Activated T-cell treated with anti-CD3 and anti-CD28 coated beads, Interleukin-2, amount 50 U/mL, for 24 hours (primary cell): ENCODE data around the gene SLC12A6.
A peak's percentile ranks its signal among the peaks of the same experiment; 100 is the strongest.
"Not testable (repeated sequence)": the region's sequence is repeated elsewhere in the genome, so short reads cannot be mapped to it uniquely, and the experiment has no call there.

Source experiments
- DNase-seq: peaks from one replicate; pipeline ENCODE4 v3.0.0-alpha.2; 2020
- H3K27ac Mint-ChIP-seq: 2 replicates; pipeline ENCODE4 v1.8.0; 2020; ENCODE audit warnings: mild to moderate bottlenecking, mixed read lengths
- H3K27me3 Mint-ChIP-seq: 2 replicates; pipeline ENCODE4 v1.8.0; 2020; ENCODE audit warnings: mixed read lengths
- H3K36me3 Mint-ChIP-seq: 2 replicates; pipeline ENCODE4 v1.8.0; 2020; ENCODE audit warnings: low read depth, mixed read lengths
- H3K4me1 Mint-ChIP-seq: 2 replicates; pipeline ENCODE4 v1.8.0; 2020; ENCODE audit warnings: low read depth, mixed read lengths
- H3K4me3 Mint-ChIP-seq: 2 replicates; pipeline ENCODE4 v1.8.0; 2020; ENCODE audit warnings: mild to moderate bottlenecking, moderate library complexity, mixed read lengths
- H3K9me3 Mint-ChIP-seq: 2 replicates; pipeline ENCODE4 v1.8.0; 2020; ENCODE audit warnings: mixed read lengths

Gene SLC12A6

GRCh38 chr15:34364041-34364440, 26.5 kb upstream of the SLC12A6 start:
- Mint-ChIP-seq H3K4me3 (no peak overlapping the region), H3K27ac (peak overlapping the region; percentile 47), H3K9me3 (no peaks in the 10 kb centered on the region), H3K4me1 (peaks cover 25% of the 10 kb centered on the region), H3K36me3 (peaks cover 59% of the 10 kb centered on the region), H3K27me3 (no peaks in the 10 kb centered on the region)
- DNase-seq, result no peak

DNA sequence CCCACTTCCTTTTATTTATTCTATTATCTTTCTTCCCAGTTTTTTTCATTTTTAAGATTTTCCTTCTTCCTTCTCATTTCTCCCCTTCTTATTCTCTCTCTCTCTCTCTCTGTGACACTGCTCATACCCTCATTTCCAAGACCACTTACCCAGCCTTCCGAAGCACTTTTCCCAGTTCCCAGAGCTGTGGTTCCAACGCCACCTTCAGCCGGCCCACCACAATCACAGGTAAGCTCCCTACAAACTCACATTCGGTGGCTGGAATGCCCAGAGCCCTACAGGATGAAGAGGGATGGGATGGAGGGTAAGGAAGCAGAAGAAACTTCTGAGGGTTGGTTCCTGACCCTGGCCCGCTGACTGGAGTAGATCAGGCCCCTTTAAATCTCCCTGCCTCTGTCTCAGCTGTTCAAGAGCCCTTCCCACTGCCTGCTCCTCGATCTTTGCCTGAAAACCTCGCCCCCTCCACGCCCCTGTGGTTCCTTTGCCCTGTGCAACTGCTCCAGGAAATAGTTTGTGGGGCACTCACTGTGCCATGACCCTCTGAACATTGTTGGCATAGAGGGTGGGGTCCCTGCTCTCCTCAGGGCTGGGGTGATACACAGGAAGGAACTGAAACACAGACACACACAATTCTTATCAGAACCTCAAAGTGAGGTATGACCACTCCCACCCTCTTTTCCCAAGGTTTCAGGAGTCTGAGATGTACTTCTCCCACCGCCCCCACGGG, 24.6 kb upstream of the SLC12A6 start:
- Mint-ChIP-seq H3K36me3 (peaks cover 75% of the 10 kb centered on the region), H3K4me3 (no peak overlapping the region), H3K4me1 (peaks cover 16% of the 10 kb centered on the region), H3K9me3 (no peaks in the 10 kb centered on the region), H3K27me3 (no peaks in the 10 kb centered on the region), H3K27ac (peak overlapping the region; percentile 50)
- no peak for DNase-seq

DNA sequence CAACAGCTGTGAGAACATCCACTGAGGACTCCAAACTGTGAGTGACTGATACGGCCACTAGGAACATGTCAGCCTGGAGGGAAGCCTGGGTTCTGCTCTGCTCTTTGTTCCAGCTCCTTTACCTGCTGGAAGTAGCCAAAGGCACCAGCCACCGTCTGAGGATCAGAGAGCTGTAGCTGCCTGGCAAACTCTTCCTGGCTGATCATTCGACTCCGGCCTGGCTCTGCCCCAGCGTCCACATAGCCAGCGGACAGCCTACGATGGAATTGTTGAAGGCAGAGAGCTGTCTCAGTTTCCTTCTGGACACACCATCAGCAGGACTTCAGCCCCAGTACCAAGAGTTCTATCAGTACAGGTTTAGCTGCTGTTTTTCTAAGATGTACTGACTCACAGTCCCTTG, 23.7 kb upstream of the SLC12A6 start:
- Mint-ChIP-seq H3K9me3 (no peaks in the 10 kb centered on the region), H3K27ac (no peak overlapping the region), H3K4me1 (peaks cover 16% of the 10 kb centered on the region), H3K4me3 (no peak overlapping the region), H3K27me3 (no peaks in the 10 kb centered on the region), H3K36me3 (peaks cover 79% of the 10 kb centered on the region)
- DNase-seq, result no peak

DNA sequence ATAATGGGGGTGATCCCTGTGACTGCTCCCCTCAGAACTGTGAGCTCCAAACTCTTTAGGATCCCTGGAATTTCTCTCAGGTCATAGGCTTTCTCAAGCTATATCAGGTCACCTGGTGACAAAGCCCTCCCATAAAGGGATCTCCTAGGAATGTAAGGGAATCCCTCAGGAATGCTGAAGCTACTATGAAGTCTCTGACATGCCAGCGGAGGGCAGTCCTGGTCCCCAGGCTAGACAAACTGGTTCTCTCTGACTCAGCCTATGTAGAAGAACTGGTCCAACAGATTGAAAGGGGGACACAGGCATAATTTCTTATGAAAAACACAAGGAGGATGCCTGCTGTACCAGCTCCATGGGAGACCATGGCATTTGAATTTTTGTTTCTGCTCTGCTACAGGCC, 22.7 kb upstream of the SLC12A6 start:
- H3K27me3 Mint-ChIP-seq, result no peaks in the 10 kb centered on the region
- H3K4me3 Mint-ChIP-seq, result no peak overlapping the region
- H3K9me3 Mint-ChIP-seq, result no peaks in the 10 kb centered on the region
- peaks cover 88% of the 10 kb centered on the region for H3K36me3 Mint-ChIP-seq
- peaks cover 7% of the 10 kb centered on the region for H3K4me1 Mint-ChIP-seq
- no peak for DNase-seq
- H3K27ac Mint-ChIP-seq, result no peak overlapping the region

DNA sequence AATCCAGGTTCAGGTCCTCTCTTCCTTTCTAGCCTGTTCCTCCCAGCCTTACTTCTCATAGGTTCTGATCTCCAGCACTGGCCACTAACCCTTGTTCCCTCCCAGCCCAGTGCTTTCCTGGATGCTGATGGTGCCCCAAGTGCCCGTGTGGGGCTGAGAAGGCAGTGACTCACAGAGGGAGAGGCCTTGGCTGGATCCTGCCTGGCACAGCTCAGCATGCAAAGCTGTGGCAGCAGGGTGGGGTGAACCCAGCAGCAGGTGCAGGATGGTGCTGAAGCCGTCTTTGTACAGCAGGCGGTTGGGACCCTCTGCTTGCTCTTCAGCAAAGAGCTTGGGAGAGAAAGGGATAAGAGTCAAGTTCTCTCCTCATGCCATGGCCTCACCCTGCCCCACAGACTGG, 21.8 kb upstream of the SLC12A6 start:
- H3K27ac Mint-ChIP-seq, result peak overlapping the region; percentile 55
- no peak overlapping the region for H3K4me3 Mint-ChIP-seq
- H3K36me3 Mint-ChIP-seq, result peaks cover 91% of the 10 kb centered on the region
- H3K4me1 Mint-ChIP-seq, result no peaks in the 10 kb centered on the region
- H3K27me3 Mint-ChIP-seq, result no peaks in the 10 kb centered on the region
- H3K9me3 Mint-ChIP-seq, result no peaks in the 10 kb centered on the region
- DNase-seq, result no peak

GRCh38 chr15:34358948-34359347, 21.4 kb upstream of the SLC12A6 start:
- Mint-ChIP-seq H3K27ac (peak overlapping the region; percentile 27), H3K4me3 (no peak overlapping the region), H3K4me1 (no peaks in the 10 kb centered on the region), H3K36me3 (peaks cover 92% of the 10 kb centered on the region), H3K27me3 (no peaks in the 10 kb centered on the region), H3K9me3 (no peaks in the 10 kb centered on the region)
- no peak for DNase-seq

GRCh38 chr15:34358367-34358766, 20.8 kb upstream of the SLC12A6 start:
- DNase-seq, result no peak
- no peaks in the 10 kb centered on the region for H3K4me1 Mint-ChIP-seq
- no peaks in the 10 kb centered on the region for H3K9me3 Mint-ChIP-seq
- H3K27me3 Mint-ChIP-seq, result no peaks in the 10 kb centered on the region
- peaks cover 91% of the 10 kb centered on the region for H3K36me3 Mint-ChIP-seq
- H3K27ac Mint-ChIP-seq, result peak overlapping the region; percentile 44
- H3K4me3 Mint-ChIP-seq, result no peak overlapping the region

DNA sequence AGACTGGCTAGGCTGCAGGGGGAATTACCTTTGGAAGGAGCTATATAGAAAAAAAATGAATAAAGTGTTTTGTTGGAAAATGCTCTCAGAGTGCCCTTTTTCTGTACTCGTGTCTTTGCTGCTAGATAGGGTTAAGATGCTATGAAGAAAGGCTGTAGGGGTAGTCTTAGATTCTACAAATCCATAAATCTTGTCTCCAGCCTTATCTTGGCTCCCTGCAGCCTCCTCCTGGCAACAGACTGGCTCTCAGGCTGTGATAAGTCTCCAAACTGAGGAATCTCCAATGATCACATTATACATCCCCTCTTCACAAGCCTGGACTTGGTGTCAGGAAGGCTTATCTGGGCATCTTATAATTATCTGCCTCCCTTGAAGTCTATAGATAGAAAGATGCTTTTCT, 20.1 kb upstream of the SLC12A6 start:
- no peak overlapping the region for H3K4me3 Mint-ChIP-seq

DNA sequence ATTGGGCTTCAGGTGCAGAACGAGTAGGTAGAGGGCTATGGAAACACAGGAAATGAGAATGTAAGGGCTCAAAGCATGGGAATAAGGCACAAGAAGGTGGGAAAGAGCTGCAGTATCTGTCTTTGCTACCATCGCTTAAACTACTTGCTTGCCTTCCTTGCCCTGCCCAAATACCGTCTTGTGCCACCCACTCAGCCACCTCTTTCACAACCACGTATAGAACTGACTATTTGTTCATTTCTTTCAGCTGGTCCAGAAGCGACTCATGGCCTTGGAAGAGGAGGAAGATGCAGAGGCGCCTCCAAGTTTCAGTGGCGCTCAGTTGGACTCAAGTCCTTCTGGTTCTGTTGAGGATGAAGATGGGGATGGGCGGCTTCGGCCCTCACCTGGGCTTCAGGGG, 17.7 kb upstream of the SLC12A6 start:
- no peak for DNase-seq
- Mint-ChIP-seq H3K27me3 (no peaks in the 10 kb centered on the region), H3K36me3 (peaks cover 65% of the 10 kb centered on the region), H3K9me3 (no peaks in the 10 kb centered on the region), H3K4me3 (no peak overlapping the region), H3K4me1 (no peaks in the 10 kb centered on the region), H3K27ac (no peak overlapping the region)

More for the DNA sequence above, 20.1 kb upstream of the SLC12A6 start:
- no peaks in the 10 kb centered on the region for H3K27me3 Mint-ChIP-seq
- no peak for DNase-seq
- H3K4me1 Mint-ChIP-seq, result no peaks in the 10 kb centered on the region
- no peaks in the 10 kb centered on the region for H3K9me3 Mint-ChIP-seq
- H3K36me3 Mint-ChIP-seq, result peaks cover 86% of the 10 kb centered on the region
- H3K27ac Mint-ChIP-seq, result peak overlapping the region; percentile 20

DNA sequence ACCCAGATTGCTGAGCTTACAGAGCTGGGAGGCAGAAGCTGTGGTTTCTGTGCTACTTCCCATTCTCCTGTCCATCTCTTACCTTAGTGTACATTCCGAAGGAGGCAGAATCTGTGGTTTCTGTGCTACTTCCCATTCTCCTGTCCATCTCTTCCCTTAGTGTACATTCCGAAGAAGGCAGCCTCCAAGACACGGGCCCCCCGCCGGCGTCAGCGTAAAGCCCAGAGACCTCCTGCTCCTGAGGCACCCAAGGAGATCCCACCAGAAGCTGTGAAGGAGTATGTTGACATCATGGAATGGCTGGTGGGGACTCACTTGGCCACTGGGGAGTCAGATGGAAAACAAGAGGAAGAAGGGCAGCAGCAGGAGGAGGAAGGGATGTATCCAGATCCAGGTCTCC, 16.7 kb upstream of the SLC12A6 start:
- H3K4me3 Mint-ChIP-seq, result no peak overlapping the region
- H3K36me3 Mint-ChIP-seq, result peaks cover 55% of the 10 kb centered on the region
- DNase-seq, result no peak
- no peak overlapping the region for H3K27ac Mint-ChIP-seq
- H3K27me3 Mint-ChIP-seq, result no peaks in the 10 kb centered on the region
- no peaks in the 10 kb centered on the region for H3K9me3 Mint-ChIP-seq
- H3K4me1 Mint-ChIP-seq, result no peaks in the 10 kb centered on the region

DNA sequence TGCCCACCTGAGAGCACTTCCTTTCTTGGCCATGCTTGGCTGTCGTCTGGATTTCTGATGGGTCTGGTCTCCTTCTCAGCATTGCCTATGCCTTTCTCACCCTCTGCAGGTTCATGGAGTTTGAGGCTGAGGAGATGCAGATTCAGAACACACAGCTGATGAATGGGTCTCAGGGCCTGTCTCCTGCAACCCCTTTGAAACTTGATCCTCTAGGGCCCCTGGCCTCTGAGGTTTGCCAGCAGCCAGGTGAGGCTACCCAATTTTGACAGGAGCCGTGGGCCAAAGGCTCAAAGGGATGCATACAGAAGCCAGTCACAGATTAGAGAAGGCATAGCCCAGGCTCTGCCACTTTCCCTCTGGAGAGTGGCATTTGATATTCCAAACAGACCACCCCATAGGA, 16.0 kb upstream of the SLC12A6 start:
- Mint-ChIP-seq H3K27me3 (no peaks in the 10 kb centered on the region), H3K4me3 (no peak overlapping the region), H3K27ac (no peak overlapping the region), H3K36me3 (peaks cover 50% of the 10 kb centered on the region), H3K4me1 (no peaks in the 10 kb centered on the region), H3K9me3 (no peaks in the 10 kb centered on the region)
- no peak for DNase-seq

- not testable (repeated sequence) for H3K4me1 Mint-ChIP-seq, H3K9me3 Mint-ChIP-seq, H3K4me3 Mint-ChIP-seq, DNase-seq, H3K27ac Mint-ChIP-seq, H3K27me3 Mint-ChIP-seq
- H3K36me3 Mint-ChIP-seq, result peaks cover 43% of the 10 kb centered on the region
Observed at GRCh38 chr15:34352996-34353395, 15.4 kb upstream of the SLC12A6 start.

- Mint-ChIP-seq H3K36me3 (peaks cover 15% of the 10 kb centered on the region), H3K9me3 (no peaks in the 10 kb centered on the region), H3K27ac (no peak overlapping the region), H3K4me3 (no peak overlapping the region), H3K4me1 (no peaks in the 10 kb centered on the region), H3K27me3 (no peaks in the 10 kb centered on the region)
- DNase-seq, result no peak
Observed at GRCh38 chr15:34349769-34350168, 12.2 kb upstream of the SLC12A6 start.

GRCh38 chr15:34348735-34349300, 11.2 kb upstream of the SLC12A6 start:
- Mint-ChIP-seq H3K9me3 (no peaks in the 10 kb centered on the region), H3K4me1 (no peaks in the 10 kb centered on the region), H3K4me3 (no peak overlapping the region), H3K27ac (no peak overlapping the region), H3K27me3 (no peaks in the 10 kb centered on the region), H3K36me3 (peaks cover 7% of the 10 kb centered on the region)
- no peak for DNase-seq

GRCh38 chr15:34347951-34348638, 10.5 kb upstream of the SLC12A6 start:
- no peak for DNase-seq
- H3K4me1 Mint-ChIP-seq, result no peaks in the 10 kb centered on the region
- no peaks in the 10 kb centered on the region for H3K9me3 Mint-ChIP-seq
- no peak overlapping the region for H3K4me3 Mint-ChIP-seq
- H3K27me3 Mint-ChIP-seq, result no peaks in the 10 kb centered on the region
- H3K27ac Mint-ChIP-seq, result no peak overlapping the region
- H3K36me3 Mint-ChIP-seq, result peaks cover 2% of the 10 kb centered on the region
